A549 (cell line): ENCODE data around the gene GALNT16. TPM values are rescaled to one million over a fixed set of nuclear protein-coding genes. Genes with fewer than 3 reads are reported as not detected.
A peak's percentile ranks its signal among the peaks of the same experiment; 100 is the strongest.

Experiments
- ATAC-seq, 2 experiments: fragments of 200-7000 bp in 1 of 2; fragments of >200 bp in 1 of 2; cut with Nextera tagmentation in 1 of 2; cut with Tn5 transposase in 1 of 2; 3 replicates each; pipeline versions ENCODE4 v1.8.0 to v1.9.1; 2018 to 2020; ENCODE audit warnings: mild to moderate bottlenecking in 1 of 2, moderate library complexity in 1 of 2
- CTCF ChIA-PET: fragments of 300-600 bp; sonication (Branson Sonifier 250); formaldehyde crosslinking; extraction: SDS; loops from one replicate; lab custom pipeline; 2021; ENCODE audit warnings: antibody characterized with exemption, inconsistent platforms; lab: Yijun Ruan, JAX
- POLR2A ChIA-PET: fragments of 350-600 bp; formaldehyde crosslinking; extraction: SDS; loops from one replicate; lab custom pipeline; 2021; ENCODE audit warnings: antibody characterized with exemption, inconsistent platforms; lab: Yijun Ruan, JAX
- DNase-seq, 2 experiments: peaks; one replicate each; pipeline versions ENCODE4 v3.0.0 to v3.0.0-alpha.2; 2011 to 2016; ENCODE audit warnings: low read depth in 1 of 2, low spot score in 1 of 2
- FAIRE-seq: peaks from 2 replicates; lab custom pipeline; 2011; peaks lifted over from hg19 to GRCh38; lab: Jason Lieb, UNC
- H3K27ac ChIP-seq, 2 experiments: fragments of >200 bp; sonication (Bioruptor Twin); formaldehyde crosslinking; 3 replicates each; pipeline ENCODE4 v1.5.1; 2016 to 2017
- H3K4me1 ChIP-seq: fragments of >200 bp; sonication (Bioruptor Twin); formaldehyde crosslinking; 3 replicates; pipeline ENCODE4 v1.6.1; 2016
- H3K4me2 ChIP-seq: fragments of >200 bp; sonication (Bioruptor Twin); formaldehyde crosslinking; 3 replicates; pipeline ENCODE4 v1.6.1; 2016
- H3K4me3 ChIP-seq: fragments of >200 bp; sonication (Bioruptor Twin); formaldehyde crosslinking; 3 replicates; pipeline ENCODE4 v1.5.1; 2016
- H3K9me3 ChIP-seq: fragments of >200 bp; sonication (Bioruptor Twin); formaldehyde crosslinking; 3 replicates; pipeline ENCODE4 v1.6.1; 2016
- ATOH8 ChIP-seq: fragments of 250-450 bp; sonication (Bioruptor Pico); IDR thresholded peaks from 2 replicates; pipeline ENCODE4 v1.5.0; 2020; ENCODE audit warnings: low read depth, mild to moderate bottlenecking, moderate library complexity
- BCL3 ChIP-seq: fragments of >200 bp; sonication (Bioruptor Twin); formaldehyde crosslinking; IDR thresholded peaks from 3 replicates; pipeline ENCODE4 v1.6.1; 2016
- BHLHE40 ChIP-seq: IDR thresholded peaks from 2 replicates; pipeline ENCODE4 v1.6.1; 2012; ENCODE audit warnings: low read depth, low read length, inconsistent platforms
- CHD2 ChIP-seq: fragments of 150-350 bp; IDR thresholded peaks from 2 replicates; pipeline ENCODE4 v1.6.1; 2014; ENCODE audit warnings: low read length; ENCODE audit not compliant: partially characterized antibody
- E2F6 ChIP-seq: IDR thresholded peaks from 2 replicates; pipeline ENCODE4 v1.6.1; 2012; ENCODE audit warnings: low read depth, borderline replicate concordance
- EHMT2 ChIP-seq: fragments of 200-600 bp; sonication (generic); IDR thresholded peaks from 2 replicates; pipeline ENCODE4 v1.6.1; 2016; ENCODE audit warnings: antibody characterized with exemption, low read depth, mild to moderate bottlenecking, moderate library complexity
- FOSB ChIP-seq: fragments of 250-450 bp; sonication (Bioruptor Pico); IDR thresholded peaks from 2 replicates; pipeline ENCODE4 v1.5.0; 2020; ENCODE audit warnings: mild to moderate bottlenecking, moderate library complexity
- FOSL2 ChIP-seq, 2 experiments: fragments of 450-650 bp in 1 of 2; fragments of >200 bp in 1 of 2; sonication (Bioruptor Twin) in 1 of 2; formaldehyde crosslinking; IDR thresholded peaks; 2 replicates each; pipeline versions ENCODE4 v1.5.0 to v1.6.1; 2016 to 2020; ENCODE audit warnings: mild to moderate bottlenecking in 1 of 2, moderate library complexity in 1 of 2
- GATA3 ChIP-seq: IDR thresholded peaks from 2 replicates; pipeline ENCODE4 v1.6.1; 2012; ENCODE audit warnings: borderline replicate concordance
- HOXA7 ChIP-seq: fragments of 250-450 bp; sonication (Bioruptor Pico); IDR thresholded peaks from 2 replicates; pipeline ENCODE4 v1.5.0; 2020; ENCODE audit warnings: mild to moderate bottlenecking, moderate library complexity
- HOXB13 ChIP-seq: fragments of 250-450 bp; sonication (Bioruptor Pico); IDR thresholded peaks from 2 replicates; pipeline ENCODE4 v1.5.0; 2020; ENCODE audit warnings: low read depth, mild to moderate bottlenecking, moderate library complexity
- HOXB5 ChIP-seq: fragments of 250-450 bp; sonication (Bioruptor Pico); IDR thresholded peaks from 2 replicates; pipeline ENCODE4 v1.5.0; 2020; ENCODE audit warnings: mild to moderate bottlenecking, moderate library complexity
- KDM5A ChIP-seq: fragments of 200-600 bp; sonication (generic); IDR thresholded peaks from 2 replicates; pipeline ENCODE4 v1.6.1; 2016; ENCODE audit warnings: antibody characterized with exemption, mild to moderate bottlenecking
- MAFK ChIP-seq: fragments of 450-650 bp; IDR thresholded peaks from 2 replicates; pipeline ENCODE4 v1.6.1; 2014; ENCODE audit not compliant: partially characterized antibody
- MAX ChIP-seq: IDR thresholded peaks from 2 replicates; pipeline ENCODE4 v1.6.1; 2012
- MAZ ChIP-seq: fragments of 150-350 bp; IDR thresholded peaks from 2 replicates; pipeline ENCODE4 v1.6.1; 2014; ENCODE audit warnings: antibody characterized with exemption, low read depth, low read length, borderline replicate concordance
- PBX3 ChIP-seq: IDR thresholded peaks from 2 replicates; pipeline ENCODE4 v1.6.1; 2012
- PHF8 ChIP-seq: fragments of 200-600 bp; sonication (generic); IDR thresholded peaks from 2 replicates; pipeline ENCODE4 v1.6.1; 2016; ENCODE audit warnings: low read depth, mild to moderate bottlenecking, antibody characterized with exemption, moderate library complexity, borderline replicate concordance
- POLR2A ChIP-seq: IDR thresholded peaks from 2 replicates; pipeline ENCODE4 v1.6.1; 2012; ENCODE audit warnings: mild to moderate bottlenecking, low read length
- POLR2AphosphoS2 ChIP-seq: conservative IDR thresholded peaks from 2 replicates; pipeline ENCODE4 v1.6.1; 2012; ENCODE audit warnings: low read length, improper control_type of control experiment, inconsistent platforms
- RAD21 ChIP-seq, 2 experiments: fragments of >200 bp in 1 of 2; sonication (Bioruptor Twin) in 1 of 2; formaldehyde crosslinking in 1 of 2; IDR thresholded peaks in 1 of 2; conservative IDR thresholded peaks in 1 of 2; 2 replicates in 1 of 2; 3 replicates in 1 of 2; pipeline ENCODE4 v1.6.1; 2012 to 2018; ENCODE audit warnings: inconsistent platforms in 1 of 2
- RCOR1 ChIP-seq: fragments of 150-350 bp; IDR thresholded peaks from 2 replicates; pipeline ENCODE4 v1.6.1; 2014; ENCODE audit warnings: antibody characterized with exemption, low read length, low read depth
- TFCP2L1 ChIP-seq: fragments of 250-450 bp; sonication (Bioruptor Pico); IDR thresholded peaks from 2 replicates; pipeline ENCODE4 v1.5.0; 2021; ENCODE audit warnings: mild to moderate bottlenecking
- USF2 ChIP-seq: fragments of 450-650 bp; IDR thresholded peaks from 2 replicates; pipeline ENCODE4 v1.6.1; 2014; ENCODE audit warnings: antibody characterized with exemption
- WGBS: methylation state at CpG from one replicate; pipeline ENCODE4 v1.1.6; 2017; ENCODE audit errors: missing lambda C conversion rate; 5-methylcytosine and 5-hydroxymethylcytosine counted together
- polyA plus RNA-seq, 4 experiments: library from polyadenylated mRNA; depleted of rRNA in 3 of 4; stranded (reverse); fragments of >200 nt; fragmentation: RNase III in 1 of 4; extraction: RNeasy Plus Mini Kit Qiagen cat#74134 plus additional on column Dnase treatment in 1 of 4; gene quantifications; 2 replicates in 3 of 4; 3 replicates in 1 of 4; pipeline ENCODE4 v1.2.3, GENCODE V29; 2011 to 2017

The GALNT16 gene
- polyA plus RNA-seq, 2 of the 4 experiments (the other 2 are of a cell fraction) = 2.8 to 3.4 TPM

GRCh38 chr14:69259168-69259526 is 811 bp upstream of the GALNT16 start:
- ATAC-seq = no peak
- peak overlapping the region; percentile 99 for H3K4me2 ChIP-seq
- no peak for FAIRE-seq
- ChIA-PET POLR2A (interaction anchor here (0.6 to 1.1 kb wide), 2 partner anchors 139 to 164 kb away, joined by 3 read pairs; partner anchors contain the start of genes ERH and SLC39A9), CTCF (interaction anchor here (0.6 to 6.6 kb wide), 20 partner anchors 9 to 205 kb away, joined by 3 to 45 read pairs (median 4); no protein-coding TSS in a partner anchor)
- 82% methylated on average over 14 of the region's 14 CpGs for WGBS
- peak; percentile 92 for TF ChIP-seq MAFK
- TF ChIP-seq KDM5A = no peak
- H3K4me1 ChIP-seq = peaks cover 3% of the 10 kb centered on the region; the same call in 1 of the 3 replicates
- peak overlapping the region; percentile 62 for H3K4me3 ChIP-seq
- H3K9me3 ChIP-seq = no peaks in the 10 kb centered on the region
- DNase-seq = no peak
- peak overlapping the region in 1 of 2 experiments; percentile 79; a peak in 2 of 6 replicates for H3K27ac ChIP-seq

- peaks cover 3% of the 10 kb centered on the region; the same call in 1 of the 3 replicates for H3K4me1 ChIP-seq
- ChIA-PET CTCF (interaction anchor here (0.8 to 6.6 kb wide), 29 partner anchors 10 to 199 kb away, joined by 3 to 45 read pairs (median 4); no protein-coding TSS in a partner anchor), POLR2A (interaction anchor here (1.1 kb wide), 1 partner anchor 138 kb away, joined by 3 read pairs; the partner anchor contains the start of genes ERH and SLC39A9)
- no peaks in the 10 kb centered on the region for H3K9me3 ChIP-seq
- no peak for TF ChIP-seq RAD21 (conservative IDR thresholded peaks at IDR 0.05 in 1 of 2, IDR thresholded peaks at IDR 0.05 in 1 of 2)
- peak; percentile 12; the same call in 1 of the 2 replicates for TF ChIP-seq MAX
- peak; percentile 49 to 61 for ATAC-seq
- peak overlapping the region; percentile 99 for H3K4me2 ChIP-seq
- peak overlapping the region; percentile 57 to 79; a peak in 5 of 6 replicates for H3K27ac ChIP-seq
- DNase-seq = peak in 1 of 2 experiments; percentile 47
- WGBS = 1% methylated on average over 28 of the region's 78 CpGs
- no peak for FAIRE-seq
- peak overlapping the region; percentile 62 for H3K4me3 ChIP-seq
Measured at GRCh38 chr14:69260190-69260860, 367 bp downstream of the GALNT16 start.

GRCh38 chr14:69260861-69261564 is 1.1 kb downstream of the GALNT16 start:
- 8% methylated on average over 4 of the region's 64 CpGs for WGBS
- H3K9me3 ChIP-seq = no peaks in the 10 kb centered on the region
- H3K4me3 ChIP-seq = peak overlapping the region; percentile 62
- peak overlapping the region; percentile 99 for H3K4me2 ChIP-seq
- POLR2A ChIA-PET = no interaction called here
- peak; percentile 43 to 72 for DNase-seq
- CTCF ChIA-PET = interaction anchor here (0.6 to 6.6 kb wide), 31 partner anchors 9 to 288 kb away, joined by 3 to 45 read pairs (median 4); no protein-coding TSS in a partner anchor
- FAIRE-seq = no peak
- ATAC-seq = peak; percentile 63 to 81
- peaks cover 3% of the 10 kb centered on the region; the same call in 1 of the 3 replicates for H3K4me1 ChIP-seq
- peak overlapping the region in 1 of 2 experiments; percentile 79; a peak in 4 of 6 replicates for H3K27ac ChIP-seq
- TF ChIP-seq PHF8 (no peak), TFCP2L1 (no peak), PBX3 (no peak), ATOH8 (no peak), HOXB13 (no peak), HOXA7 (CRISPR knock-in tag) (no peak), POLR2A (no peak), USF2 (no peak), FOSB (CRISPR knock-in tag) (no peak), BHLHE40 (no peak), RCOR1 (no peak), E2F6 (no peak), MAZ (no peak), KDM5A (no peak), HOXB5 (CRISPR knock-in tag) (no peak), GATA3 (no peak), BCL3 (no peak), CHD2 (no peak), POLR2AphosphoS2 (no peak), EHMT2 (no peak), FOSL2 (IDR thresholded peaks at IDR 0.05) (no peak), FOSL2 (CRISPR knock-in tag; IDR thresholded peaks at IDR 0.05) (no peak)
